Measurements from ENCODE around the gene C1QTNF2.
"Not testable (repeated sequence)": the region's sequence is repeated elsewhere in the genome, so short reads cannot be mapped to it uniquely, and the experiment has no call there.

C1QTNF2 gene

DNA sequence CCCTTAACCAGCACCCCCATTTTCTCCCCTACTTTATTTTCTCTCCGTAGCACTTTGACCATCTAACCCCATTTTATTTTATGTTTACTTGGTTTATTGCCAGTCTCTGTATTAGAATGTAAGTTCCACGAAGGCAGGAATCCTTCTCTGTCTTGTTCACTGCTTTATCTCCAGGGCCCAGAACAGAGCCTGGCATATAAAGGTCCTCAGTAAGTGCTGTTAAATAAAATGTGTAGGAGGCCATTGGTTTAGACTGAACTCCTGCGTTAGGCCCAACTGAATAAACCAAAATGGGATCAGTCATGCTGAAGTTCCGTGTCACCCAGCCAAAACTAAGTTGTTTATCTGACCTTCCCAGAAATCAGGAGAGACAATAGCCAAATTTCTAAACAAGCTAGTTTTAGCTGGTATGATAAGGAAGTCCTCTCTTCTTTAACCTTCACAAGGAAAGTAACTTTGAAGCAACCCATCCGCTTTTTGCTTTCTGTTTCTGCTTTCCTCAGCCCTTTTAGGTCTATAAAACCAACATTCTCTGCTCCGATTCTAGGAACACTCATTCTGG is 29.0 kb downstream of the C1QTNF2 start:
- no peak overlapping the region for H3K4me2 ChIP-seq (ENCODE audit: low read depth, low read length, poor library complexity, severe bottlenecking)
- H4K20me1 ChIP-seq (ENCODE audit: insufficient read depth, low read length, poor library complexity, severe bottlenecking): no peaks in the 10 kb centered on the region

GRCh38 chr5:160340513-160340912 is 29.9 kb downstream of the C1QTNF2 start:
- H3K4me3 ChIP-seq (ENCODE audit: low read length, poor library complexity, severe bottlenecking); H3F3A ChIP-seq (ENCODE audit: low read depth); H3K79me2 ChIP-seq (ENCODE audit: insufficient read depth, low read length); H3K9me3 ChIP-seq (ENCODE audit: insufficient read depth, low read depth, low read length); H2AFZ ChIP-seq (ENCODE audit: low read length); H3K36me3 ChIP-seq (ENCODE audit: insufficient read depth, low read length); H3K9ac ChIP-seq (ENCODE audit: low read depth, low read length, poor library complexity, severe bottlenecking); H3K27me3 ChIP-seq (ENCODE audit: insufficient read depth, low read length, poor library complexity, severe bottlenecking); H4K20me1 ChIP-seq (ENCODE audit: insufficient read depth, low read length, poor library complexity, severe bottlenecking); H3K9me2 ChIP-seq (replicated peaks; ENCODE audit: low read depth, low read length); H3K4me2 ChIP-seq (ENCODE audit: low read depth, low read length, poor library complexity, severe bottlenecking): not testable (repeated sequence)
- H3K4me1 ChIP-seq (ENCODE audit: insufficient read depth, low read length, poor library complexity, severe bottlenecking): peaks cover 14% of the 10 kb centered on the region

More for the DNA sequence above, 29.0 kb downstream of the C1QTNF2 start:
- no peaks in the 10 kb centered on the region for H3K9me2 ChIP-seq (replicated peaks; ENCODE audit: low read depth, low read length)
- no peak overlapping the region for H3K9ac ChIP-seq (ENCODE audit: low read depth, low read length, poor library complexity, severe bottlenecking)
- no peaks in the 10 kb centered on the region for H3K9me3 ChIP-seq (ENCODE audit: insufficient read depth, low read depth, low read length)
- no peak overlapping the region; the same call in 1 of the 2 replicates for H2AFZ ChIP-seq (ENCODE audit: low read length)
- H3K36me3 ChIP-seq (ENCODE audit: insufficient read depth, low read length): no peaks in the 10 kb centered on the region
- H3F3A ChIP-seq (ENCODE audit: low read depth): no peaks in the 10 kb centered on the region
- H3K4me3 ChIP-seq (ENCODE audit: low read length, poor library complexity, severe bottlenecking): no peak overlapping the region
- peaks cover 14% of the 10 kb centered on the region for H3K4me1 ChIP-seq (ENCODE audit: insufficient read depth, low read length, poor library complexity, severe bottlenecking)
- H3K79me2 ChIP-seq (ENCODE audit: insufficient read depth, low read length): no peaks in the 10 kb centered on the region
- TF ChIP-seq EZH2phosphoT487 (IDR thresholded peaks at IDR 0.05; ENCODE audit: borderline replicate concordance) (no peak), CTCF (conservative IDR thresholded peaks at IDR 0.05; ENCODE audit: low read length) (no peak)
- no peaks in the 10 kb centered on the region for H3K27me3 ChIP-seq (ENCODE audit: insufficient read depth, low read length, poor library complexity, severe bottlenecking)

DNA sequence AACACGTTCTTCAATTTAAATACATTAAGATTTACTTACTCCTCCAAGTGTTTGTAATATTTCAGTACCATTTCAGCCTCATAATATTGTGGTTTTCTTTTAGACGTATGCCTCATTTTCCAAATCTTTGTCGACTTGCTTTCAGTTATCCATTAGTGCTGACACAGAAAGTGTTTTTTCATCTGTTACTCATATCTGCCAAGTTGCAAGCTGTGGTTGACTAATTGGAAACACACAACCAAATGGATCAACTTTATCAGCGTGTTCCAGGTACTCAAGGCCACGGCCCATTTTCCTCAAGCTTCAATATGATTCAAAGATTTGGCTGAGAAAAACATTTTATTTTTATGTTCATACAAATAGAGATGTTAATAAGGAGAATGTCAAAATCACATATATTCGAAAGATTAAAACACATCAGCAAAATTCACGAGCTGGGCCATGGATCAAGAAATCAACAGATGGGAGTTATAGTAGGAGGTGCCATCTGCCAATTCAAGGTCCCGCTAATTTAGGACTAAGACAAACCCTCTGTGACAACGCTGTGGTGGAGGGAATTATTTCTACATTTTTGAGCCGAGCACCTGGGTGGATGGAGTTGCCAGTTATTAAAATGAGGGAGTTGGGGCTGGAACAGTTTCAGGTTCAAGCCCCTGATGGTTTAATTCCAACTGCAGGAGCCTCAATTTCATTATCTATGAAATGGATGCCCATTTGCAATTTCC is 30.9 kb downstream of the C1QTNF2 start:
- H2AFZ ChIP-seq (ENCODE audit: low read length): no peak overlapping the region
- H4K20me1 ChIP-seq (ENCODE audit: insufficient read depth, low read length, poor library complexity, severe bottlenecking): no peaks in the 10 kb centered on the region
- H3K9ac ChIP-seq (ENCODE audit: low read depth, low read length, poor library complexity, severe bottlenecking): no peak overlapping the region
- H3K36me3 ChIP-seq (ENCODE audit: insufficient read depth, low read length): no peaks in the 10 kb centered on the region
- H3K4me3 ChIP-seq (ENCODE audit: low read length, poor library complexity, severe bottlenecking): no peak overlapping the region
- H3K79me2 ChIP-seq (ENCODE audit: insufficient read depth, low read length): no peaks in the 10 kb centered on the region
- H3K9me3 ChIP-seq (ENCODE audit: insufficient read depth, low read depth, low read length): no peaks in the 10 kb centered on the region
- TF ChIP-seq CTCF (conservative IDR thresholded peaks at IDR 0.05; ENCODE audit: low read length) (no peak), EZH2phosphoT487 (IDR thresholded peaks at IDR 0.05; ENCODE audit: borderline replicate concordance) (no peak)
- H3K4me1 ChIP-seq (ENCODE audit: insufficient read depth, low read length, poor library complexity, severe bottlenecking): peaks cover 14% of the 10 kb centered on the region
- H3K27me3 ChIP-seq (ENCODE audit: insufficient read depth, low read length, poor library complexity, severe bottlenecking): no peaks in the 10 kb centered on the region
- H3K4me2 ChIP-seq (ENCODE audit: low read depth, low read length, poor library complexity, severe bottlenecking): no peak overlapping the region
- H3K9me2 ChIP-seq (replicated peaks; ENCODE audit: low read depth, low read length): no peaks in the 10 kb centered on the region
- H3F3A ChIP-seq (ENCODE audit: low read depth): no peaks in the 10 kb centered on the region

- not testable (repeated sequence) for H3K9me3 ChIP-seq (ENCODE audit: insufficient read depth, low read depth, low read length); H4K20me1 ChIP-seq (ENCODE audit: insufficient read depth, low read length, poor library complexity, severe bottlenecking); H3K4me1 ChIP-seq (ENCODE audit: insufficient read depth, low read length, poor library complexity, severe bottlenecking); H3K79me2 ChIP-seq (ENCODE audit: insufficient read depth, low read length); H3K4me3 ChIP-seq (ENCODE audit: low read length, poor library complexity, severe bottlenecking); H3K9ac ChIP-seq (ENCODE audit: low read depth, low read length, poor library complexity, severe bottlenecking); H3K36me3 ChIP-seq (ENCODE audit: insufficient read depth, low read length); H3F3A ChIP-seq (ENCODE audit: low read depth); H3K27me3 ChIP-seq (ENCODE audit: insufficient read depth, low read length, poor library complexity, severe bottlenecking); H3K9me2 ChIP-seq (replicated peaks; ENCODE audit: low read depth, low read length); H3K4me2 ChIP-seq (ENCODE audit: low read depth, low read length, poor library complexity, severe bottlenecking); H2AFZ ChIP-seq (ENCODE audit: low read length)
Measured at GRCh38 chr5:160334716-160335115, 35.7 kb downstream of the C1QTNF2 start.

Measured in Loucy (cell line).